Measurements from ENCODE around the gene PRKCH. TPM values are rescaled to one million over a fixed set of nuclear protein-coding genes. Genes with fewer than 3 reads are reported as not detected.

The PRKCH gene
- total and polyA plus RNA-seq, 10 of the 15 experiments (the other 5 are each of a cell fraction or from before 2014, with no cell fraction given), result 10.7 to 140 (median 33.2) TPM

DNA sequence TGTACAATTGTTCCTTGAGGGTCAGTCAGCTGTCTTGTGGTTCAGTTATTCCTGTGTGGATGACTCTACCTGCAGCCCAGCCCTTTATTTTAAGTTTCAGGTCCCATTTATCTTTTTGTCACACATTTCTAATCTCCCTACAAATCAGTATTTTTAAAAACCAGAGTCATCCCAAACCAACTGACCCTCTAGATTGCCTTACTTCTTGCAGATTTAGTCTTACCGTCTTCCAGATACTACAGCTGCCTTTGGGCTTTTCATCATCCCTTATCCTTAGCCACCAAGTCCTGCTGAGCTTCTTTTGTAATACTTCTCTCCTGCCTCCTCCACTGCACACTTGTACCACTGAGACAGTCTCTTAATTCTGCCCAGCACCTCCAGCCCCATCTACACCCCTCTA, 54.9 kb downstream of the PRKCH start:
- RAD21 ChIA-PET (ENCODE audit: unreplicated experiment), result interaction anchor here (0.8 to 5.6 kb wide), 5 partner anchors 12 to 54 kb away, joined by 3 to 67 read pairs (median 22); partner anchors contain the start of gene PRKCH
- H3K79me2 ChIP-seq (ENCODE audit: control insufficient read depth, insufficient read depth, low read length), result peaks cover 86% of the 10 kb centered on the region
- in situ Hi-C loops (cut with MboI), result no loop called here
- H3K9me3 ChIP-seq (replicated peaks; ENCODE audit: control insufficient read depth, insufficient read depth, low read length), result peaks cover 38% of the 10 kb centered on the region
- no peak overlapping the region for H3K9ac ChIP-seq (ENCODE audit: control insufficient read depth, insufficient read depth, low read length)
- SMC1A ChIA-PET (ENCODE audit: uncharacterized antibody, unreplicated experiment), result interaction anchor here (0.9 to 7.9 kb wide), 14 partner anchors 10 to 83 kb away, joined by 3 to 85 read pairs (median 6); partner anchors contain the start of gene PRKCH
- H3K27me3 ChIP-seq (replicated peaks in 1 of 2; ENCODE audit: control insufficient read depth in 2 of 2, insufficient read depth in 2 of 2, low read length in 1 of 2), result no peaks in the 10 kb centered on the region
- H3K27ac ChIP-seq (ENCODE audit: control insufficient read depth, insufficient read depth), result no peak overlapping the region
- H4K20me1 ChIP-seq (ENCODE audit: control insufficient read depth, insufficient read depth), result no peaks in the 10 kb centered on the region
- ATAC-seq (no peak), FAIRE-seq (no peak), DNase-seq (ENCODE audit: low read depth, low spot score) (no peak)
- intact Hi-C loops (cut with micrococcal nuclease; ENCODE audit: unreplicated experiment), result no loop called here
- no peak overlapping the region for H3K4me2 ChIP-seq (ENCODE audit: control insufficient read depth, insufficient read depth)
- H3K36me3 ChIP-seq (ENCODE audit: control insufficient read depth in 2 of 2, insufficient read depth in 2 of 2, low read length in 1 of 2), result peaks cover 0 to 5% of the 10 kb centered on the region in 2 experiments; a peak in 2 of 4 replicates
- no peak overlapping the region for H2AFZ ChIP-seq (ENCODE audit: control insufficient read depth, low read depth, low read length)
- POLR2A ChIA-PET, result interaction anchor here (0.8 to 5.6 kb wide), 6 partner anchors 9 to 60 kb away, joined by 3 to 52 read pairs (median 4); no protein-coding TSS in a partner anchor
- CTCF ChIA-PET, result interaction anchor here (0.6 to 3.4 kb wide), 7 partner anchors 8 to 88 kb away, joined by 3 to 14 read pairs (median 4); no protein-coding TSS in a partner anchor
- 100% methylated on average over 1 of the region's 1 CpG for WGBS (ENCODE audit: insufficient coverage, insufficient replicate concordance, low lambda C conversion rate, missing lambda C conversion rate)
- peaks cover 39% of the 10 kb centered on the region for H3K4me1 ChIP-seq (ENCODE audit: control insufficient read depth, insufficient read depth, low read length)
- H3K4me3 ChIP-seq, result no peak overlapping the region
- TF ChIP-seq RBBP5 (conservative IDR thresholded peaks at IDR 0.05) (no peak), NR2C2 (IDR thresholded peaks at IDR 0.05; ENCODE audit: borderline replicate concordance, control insufficient read depth, insufficient read length, low read depth) (no peak), PAX8 (IDR thresholded peaks at IDR 0.05) (no peak), NFYA (IDR thresholded peaks at IDR 0.05; ENCODE audit: borderline replicate concordance, low read depth, low read length) (no peak), FOXK2 (IDR thresholded peaks at IDR 0.05) (no peak), SUPT20H (IDR thresholded peaks at IDR 0.05; ENCODE audit: borderline replicate concordance, control insufficient read depth, low read depth, low read length) (no peak), KLF5 (IDR thresholded peaks at IDR 0.05; ENCODE audit: partially characterized antibody) (no peak), IKZF1 (conservative IDR thresholded peaks at IDR 0.05) (no peak), HCFC1 (IDR thresholded peaks at IDR 0.05; ENCODE audit: low read length) (no peak), ESRRA (IDR thresholded peaks at IDR 0.05; ENCODE audit: low read length) (no peak), CHD2 (IDR thresholded peaks at IDR 0.05; ENCODE audit: borderline replicate concordance, low read depth, low read length) (no peak), ZNF622 (IDR thresholded peaks at IDR 0.05) (no peak), JUNB (IDR thresholded peaks at IDR 0.05) (no peak), ATF7 (IDR thresholded peaks at IDR 0.05; ENCODE audit: low read depth) (no peak)
- TF ChIP-seq, protein P1, sequence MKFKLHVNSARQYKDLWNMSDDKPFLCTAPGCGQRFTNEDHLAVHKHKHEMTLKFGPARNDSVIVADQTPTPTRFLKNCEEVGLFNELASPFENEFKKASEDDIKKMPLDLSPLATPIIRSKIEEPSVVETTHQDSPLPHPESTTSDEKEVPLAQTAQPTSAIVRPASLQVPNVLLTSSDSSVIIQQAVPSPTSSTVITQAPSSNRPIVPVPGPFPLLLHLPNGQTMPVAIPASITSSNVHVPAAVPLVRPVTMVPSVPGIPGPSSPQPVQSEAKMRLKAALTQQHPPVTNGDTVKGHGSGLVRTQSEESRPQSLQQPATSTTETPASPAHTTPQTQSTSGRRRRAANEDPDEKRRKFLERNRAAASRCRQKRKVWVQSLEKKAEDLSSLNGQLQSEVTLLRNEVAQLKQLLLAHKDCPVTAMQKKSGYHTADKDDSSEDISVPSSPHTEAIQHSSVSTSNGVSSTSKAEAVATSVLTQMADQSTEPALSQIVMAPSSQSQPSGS (IDR thresholded peaks at IDR 0.05; ENCODE audit: low read length), result no peak
- TF ChIP-seq, protein P2, sequence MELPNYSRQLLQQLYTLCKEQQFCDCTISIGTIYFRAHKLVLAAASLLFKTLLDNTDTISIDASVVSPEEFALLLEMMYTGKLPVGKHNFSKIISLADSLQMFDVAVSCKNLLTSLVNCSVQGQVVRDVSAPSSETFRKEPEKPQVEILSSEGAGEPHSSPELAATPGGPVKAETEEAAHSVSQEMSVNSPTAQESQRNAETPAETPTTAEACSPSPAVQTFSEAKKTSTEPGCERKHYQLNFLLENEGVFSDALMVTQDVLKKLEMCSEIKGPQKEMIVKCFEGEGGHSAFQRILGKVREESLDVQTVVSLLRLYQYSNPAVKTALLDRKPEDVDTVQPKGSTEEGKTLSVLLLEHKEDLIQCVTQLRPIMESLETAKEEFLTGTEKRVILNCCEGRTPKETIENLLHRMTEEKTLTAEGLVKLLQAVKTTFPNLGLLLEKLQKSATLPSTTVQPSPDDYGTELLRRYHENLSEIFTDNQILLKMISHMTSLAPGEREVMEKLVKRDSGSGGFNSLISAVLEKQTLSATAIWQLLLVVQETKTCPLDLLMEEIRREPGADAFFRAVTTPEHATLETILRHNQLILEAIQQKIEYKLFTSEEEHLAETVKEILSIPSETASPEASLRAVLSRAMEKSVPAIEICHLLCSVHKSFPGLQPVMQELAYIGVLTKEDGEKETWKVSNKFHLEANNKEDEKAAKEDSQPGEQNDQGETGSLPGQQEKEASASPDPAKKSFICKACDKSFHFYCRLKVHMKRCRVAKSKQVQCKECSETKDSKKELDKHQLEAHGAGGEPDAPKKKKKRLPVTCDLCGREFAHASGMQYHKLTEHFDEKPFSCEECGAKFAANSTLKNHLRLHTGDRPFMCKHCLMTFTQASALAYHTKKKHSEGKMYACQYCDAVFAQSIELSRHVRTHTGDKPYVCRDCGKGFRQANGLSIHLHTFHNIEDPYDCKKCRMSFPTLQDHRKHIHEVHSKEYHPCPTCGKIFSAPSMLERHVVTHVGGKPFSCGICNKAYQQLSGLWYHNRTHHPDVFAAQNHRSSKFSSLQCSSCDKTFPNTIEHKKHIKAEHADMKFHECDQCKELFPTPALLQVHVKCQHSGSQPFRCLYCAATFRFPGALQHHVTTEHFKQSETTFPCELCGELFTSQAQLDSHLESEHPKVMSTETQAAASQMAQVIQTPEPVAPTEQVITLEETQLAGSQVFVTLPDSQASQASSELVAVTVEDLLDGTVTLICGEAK (IDR thresholded peaks at IDR 0.05; ENCODE audit: borderline replicate concordance), result no peak
- no TSS peak for BruUV-seq (replicated peaks)

Data from GM12878 (cell line).